K562 (cell line): ENCODE data around the gene SAMD4A. TPM values are rescaled to one million over a fixed set of nuclear protein-coding genes. Genes with fewer than 3 reads are reported as not detected.

Experiments used
- ADNP ChIP-seq: fragments of 200-800 bp; sonication (Bioruptor generic); IDR thresholded peaks from 2 replicates; pipeline ENCODE4 v1.6.1; 2016; ENCODE audit warnings: missing genetic modification characterization, missing compliant biosample characterization
- JUND ChIP-seq, 2 experiments: IDR thresholded peaks; 2 replicates in 1 of 2; 3 replicates in 1 of 2; pipeline ENCODE4 v1.6.1; 2011; ENCODE audit warnings: borderline replicate concordance in 2 of 2, low read depth in 2 of 2, low read length in 2 of 2, improper control_type of control experiment in 1 of 2, missing biosample characterization in 1 of 2, missing genetic modification characterization in 1 of 2, missing genetic modification reagents in 1 of 2
- KLF1 ChIP-seq: fragments of 450-650 bp; IDR thresholded peaks from 2 replicates; pipeline ENCODE4 v1.6.1; 2016; ENCODE audit warnings: missing genetic modification characterization, missing compliant biosample characterization
- LCOR ChIP-seq: sonication (generic); formaldehyde crosslinking; IDR thresholded peaks from 2 replicates; pipeline ENCODE4 v1.8.0; 2022; ENCODE audit warnings: mild to moderate bottlenecking, missing genetic modification reagents
- polyA plus RNA-seq, 8 experiments: library from polyadenylated mRNA; depleted of rRNA in 4 of 8; stranded (reverse) in 5 of 8; unstranded in 3 of 8; fragments of >200 nt; fragmentation: Nextera tagmentation in 2 of 8; fragmentation: Illumina TruSeq in 1 of 8; extraction: Ambion mirVana in 2 of 8; extraction: Trizol in 1 of 8; gene quantifications; 2 replicates each; pipeline versions ENCODE4 v1.2.1 to v1.2.3, GENCODE V29; 2011 to 2014; ENCODE audit warnings: inconsistent platforms in 1 of 8, missing spikeins in 1 of 8
- total RNA-seq, 7 experiments: library from RNA; depleted of rRNA in 6 of 7; stranded (reverse); fragments of >200 nt in 6 of 7; fragmentation: Illumina TruSeq in 2 of 7; extraction: Trizol in 2 of 7; gene quantifications; 2 replicates each; pipeline versions ENCODE4 v1.2.1 to v1.2.3, GENCODE V29; 2011 to 2021; ENCODE audit warnings: low replicate concordance in 1 of 7
- TF ChIP-seq, protein P1 (sequence below): fragments of 200-600 bp; sonication (generic); IDR thresholded peaks from one replicate; pipeline ENCODE4 v1.6.1; 2012; ENCODE audit warnings: mild to moderate bottlenecking, low read depth, low read length, inconsistent platforms
- TF ChIP-seq, protein P2 (sequence below): fragments of 250-450 bp; sonication (Bioruptor Pico); IDR thresholded peaks from 2 replicates; pipeline ENCODE4 v1.5.0; 2021

The SAMD4A gene
- total and polyA plus RNA-seq, 9 of the 15 experiments (the other 6 are each of a cell fraction or from before 2014, with no cell fraction given), result 0.66 to 6.8 (median 3.3) TPM

DNA sequence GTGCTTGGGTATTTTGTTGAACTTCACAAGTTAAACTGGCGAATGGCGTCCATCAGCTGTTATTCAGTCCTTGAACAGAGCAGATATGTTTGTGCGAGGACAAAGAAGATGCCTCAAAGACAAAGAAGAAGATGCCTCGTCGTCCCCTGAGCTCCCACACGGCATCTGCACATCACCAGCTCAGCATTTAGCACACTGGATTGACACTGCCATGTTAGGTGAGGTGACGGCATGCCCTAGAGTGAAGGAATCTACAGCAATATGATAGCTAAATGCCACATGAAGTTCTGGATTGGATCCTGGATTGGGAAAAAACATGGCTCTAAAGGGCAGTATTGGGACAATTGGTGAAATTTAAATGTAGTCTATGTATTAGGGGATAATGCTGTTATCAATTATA is 15.4 kb downstream of the SAMD4A start (continued):
- TF ChIP-seq, protein P1, sequence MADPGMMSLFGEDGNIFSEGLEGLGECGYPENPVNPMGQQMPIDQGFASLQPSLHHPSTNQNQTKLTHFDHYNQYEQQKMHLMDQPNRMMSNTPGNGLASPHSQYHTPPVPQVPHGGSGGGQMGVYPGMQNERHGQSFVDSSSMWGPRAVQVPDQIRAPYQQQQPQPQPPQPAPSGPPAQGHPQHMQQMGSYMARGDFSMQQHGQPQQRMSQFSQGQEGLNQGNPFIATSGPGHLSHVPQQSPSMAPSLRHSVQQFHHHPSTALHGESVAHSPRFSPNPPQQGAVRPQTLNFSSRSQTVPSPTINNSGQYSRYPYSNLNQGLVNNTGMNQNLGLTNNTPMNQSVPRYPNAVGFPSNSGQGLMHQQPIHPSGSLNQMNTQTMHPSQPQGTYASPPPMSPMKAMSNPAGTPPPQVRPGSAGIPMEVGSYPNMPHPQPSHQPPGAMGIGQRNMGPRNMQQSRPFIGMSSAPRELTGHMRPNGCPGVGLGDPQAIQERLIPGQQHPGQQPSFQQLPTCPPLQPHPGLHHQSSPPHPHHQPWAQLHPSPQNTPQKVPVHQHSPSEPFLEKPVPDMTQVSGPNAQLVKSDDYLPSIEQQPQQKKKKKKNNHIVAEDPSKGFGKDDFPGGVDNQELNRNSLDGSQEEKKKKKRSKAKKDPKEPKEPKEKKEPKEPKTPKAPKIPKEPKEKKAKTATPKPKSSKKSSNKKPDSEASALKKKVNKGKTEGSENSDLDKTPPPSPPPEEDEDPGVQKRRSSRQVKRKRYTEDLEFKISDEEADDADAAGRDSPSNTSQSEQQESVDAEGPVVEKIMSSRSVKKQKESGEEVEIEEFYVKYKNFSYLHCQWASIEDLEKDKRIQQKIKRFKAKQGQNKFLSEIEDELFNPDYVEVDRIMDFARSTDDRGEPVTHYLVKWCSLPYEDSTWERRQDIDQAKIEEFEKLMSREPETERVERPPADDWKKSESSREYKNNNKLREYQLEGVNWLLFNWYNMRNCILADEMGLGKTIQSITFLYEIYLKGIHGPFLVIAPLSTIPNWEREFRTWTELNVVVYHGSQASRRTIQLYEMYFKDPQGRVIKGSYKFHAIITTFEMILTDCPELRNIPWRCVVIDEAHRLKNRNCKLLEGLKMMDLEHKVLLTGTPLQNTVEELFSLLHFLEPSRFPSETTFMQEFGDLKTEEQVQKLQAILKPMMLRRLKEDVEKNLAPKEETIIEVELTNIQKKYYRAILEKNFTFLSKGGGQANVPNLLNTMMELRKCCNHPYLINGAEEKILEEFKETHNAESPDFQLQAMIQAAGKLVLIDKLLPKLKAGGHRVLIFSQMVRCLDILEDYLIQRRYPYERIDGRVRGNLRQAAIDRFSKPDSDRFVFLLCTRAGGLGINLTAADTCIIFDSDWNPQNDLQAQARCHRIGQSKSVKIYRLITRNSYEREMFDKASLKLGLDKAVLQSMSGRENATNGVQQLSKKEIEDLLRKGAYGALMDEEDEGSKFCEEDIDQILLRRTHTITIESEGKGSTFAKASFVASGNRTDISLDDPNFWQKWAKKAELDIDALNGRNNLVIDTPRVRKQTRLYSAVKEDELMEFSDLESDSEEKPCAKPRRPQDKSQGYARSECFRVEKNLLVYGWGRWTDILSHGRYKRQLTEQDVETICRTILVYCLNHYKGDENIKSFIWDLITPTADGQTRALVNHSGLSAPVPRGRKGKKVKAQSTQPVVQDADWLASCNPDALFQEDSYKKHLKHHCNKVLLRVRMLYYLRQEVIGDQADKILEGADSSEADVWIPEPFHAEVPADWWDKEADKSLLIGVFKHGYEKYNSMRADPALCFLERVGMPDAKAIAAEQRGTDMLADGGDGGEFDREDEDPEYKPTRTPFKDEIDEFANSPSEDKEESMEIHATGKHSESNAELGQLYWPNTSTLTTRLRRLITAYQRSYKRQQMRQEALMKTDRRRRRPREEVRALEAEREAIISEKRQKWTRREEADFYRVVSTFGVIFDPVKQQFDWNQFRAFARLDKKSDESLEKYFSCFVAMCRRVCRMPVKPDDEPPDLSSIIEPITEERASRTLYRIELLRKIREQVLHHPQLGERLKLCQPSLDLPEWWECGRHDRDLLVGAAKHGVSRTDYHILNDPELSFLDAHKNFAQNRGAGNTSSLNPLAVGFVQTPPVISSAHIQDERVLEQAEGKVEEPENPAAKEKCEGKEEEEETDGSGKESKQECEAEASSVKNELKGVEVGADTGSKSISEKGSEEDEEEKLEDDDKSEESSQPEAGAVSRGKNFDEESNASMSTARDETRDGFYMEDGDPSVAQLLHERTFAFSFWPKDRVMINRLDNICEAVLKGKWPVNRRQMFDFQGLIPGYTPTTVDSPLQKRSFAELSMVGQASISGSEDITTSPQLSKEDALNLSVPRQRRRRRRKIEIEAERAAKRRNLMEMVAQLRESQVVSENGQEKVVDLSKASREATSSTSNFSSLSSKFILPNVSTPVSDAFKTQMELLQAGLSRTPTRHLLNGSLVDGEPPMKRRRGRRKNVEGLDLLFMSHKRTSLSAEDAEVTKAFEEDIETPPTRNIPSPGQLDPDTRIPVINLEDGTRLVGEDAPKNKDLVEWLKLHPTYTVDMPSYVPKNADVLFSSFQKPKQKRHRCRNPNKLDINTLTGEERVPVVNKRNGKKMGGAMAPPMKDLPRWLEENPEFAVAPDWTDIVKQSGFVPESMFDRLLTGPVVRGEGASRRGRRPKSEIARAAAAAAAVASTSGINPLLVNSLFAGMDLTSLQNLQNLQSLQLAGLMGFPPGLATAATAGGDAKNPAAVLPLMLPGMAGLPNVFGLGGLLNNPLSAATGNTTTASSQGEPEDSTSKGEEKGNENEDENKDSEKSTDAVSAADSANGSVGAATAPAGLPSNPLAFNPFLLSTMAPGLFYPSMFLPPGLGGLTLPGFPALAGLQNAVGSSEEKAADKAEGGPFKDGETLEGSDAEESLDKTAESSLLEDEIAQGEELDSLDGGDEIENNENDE, result no peak
- TF ChIP-seq LCOR (CRISPR knock-in tag) (no peak), ADNP (no peak), KLF1 (tag) (no peak), JUND (IDR thresholded peaks at IDR 0.05; ENCODE audit: borderline replicate concordance, low read depth, low read length) (no peak), JUND (tag; IDR thresholded peaks at IDR 0.05; ENCODE audit: borderline replicate concordance, low read depth, low read length) (no peak)
- TF ChIP-seq, protein P2, sequence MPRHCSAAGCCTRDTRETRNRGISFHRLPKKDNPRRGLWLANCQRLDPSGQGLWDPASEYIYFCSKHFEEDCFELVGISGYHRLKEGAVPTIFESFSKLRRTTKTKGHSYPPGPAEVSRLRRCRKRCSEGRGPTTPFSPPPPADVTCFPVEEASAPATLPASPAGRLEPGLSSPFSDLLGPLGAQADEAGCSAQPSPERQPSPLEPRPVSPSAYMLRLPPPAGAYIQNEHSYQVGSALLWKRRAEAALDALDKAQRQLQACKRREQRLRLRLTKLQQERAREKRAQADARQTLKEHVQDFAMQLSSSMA (CRISPR knock-in tag), result no peak
